ENCODE results near the gene CCDC74B.
"Not testable (repeated sequence)": the region's sequence is repeated elsewhere in the genome, so short reads cannot be mapped to it uniquely, and the experiment has no call there.

Gene CCDC74B

GRCh38 chr2:130138326-130138725 is 6.6 kb downstream of the CCDC74B start:
- not testable (repeated sequence) for H3K4me3 ChIP-seq (ENCODE audit: control insufficient read depth, low read depth, low read length); DNase-seq (ENCODE audit: low read depth)

GRCh38 chr2:130137118-130137517 is 7.8 kb downstream of the CCDC74B start:
- not testable (repeated sequence) for H3K4me3 ChIP-seq (ENCODE audit: control insufficient read depth, low read depth, low read length)

GRCh38 chr2:130136546-130136945 is 8.4 kb downstream of the CCDC74B start:
- H3K4me3 ChIP-seq (ENCODE audit: control insufficient read depth, low read depth, low read length); DNase-seq (ENCODE audit: low read depth): not testable (repeated sequence)

More at GRCh38 chr2:130137118-130137517, 7.8 kb downstream of the CCDC74B start:
- DNase-seq (ENCODE audit: low read depth), result not testable (repeated sequence)

- H3K4me3 ChIP-seq (ENCODE audit: control insufficient read depth, low read depth, low read length), result no peak overlapping the region
- no peak for DNase-seq (ENCODE audit: low read depth)
- no peak for TF ChIP-seq CTCF (conservative IDR thresholded peaks at IDR 0.05; ENCODE audit: control insufficient read depth, insufficient read depth, low read depth, low read length)
These were observed 9.0 kb downstream of the CCDC74B start for GRCh38 chr2:130135692-130136541.

GRCh38 chr2:130129120-130129829 is 15.6 kb downstream of the CCDC74B start, which contains the start of gene POTEF:
POTEF (minus strand) TSS chr2:130129222; CDS start chr2:130120515, 8,707 bp downstream.
- not testable (repeated sequence) for H3K4me3 ChIP-seq (ENCODE audit: control insufficient read depth, low read depth, low read length); DNase-seq (ENCODE audit: low read depth)

- H3K4me3 ChIP-seq (ENCODE audit: control insufficient read depth, low read depth, low read length); DNase-seq (ENCODE audit: low read depth): not testable (repeated sequence)
These were observed 16.4 kb downstream of the CCDC74B start for GRCh38 chr2:130128464-130128863.

- DNase-seq (ENCODE audit: low read depth); H3K4me3 ChIP-seq (ENCODE audit: control insufficient read depth, low read depth, low read length): not testable (repeated sequence)
These were observed 17.2 kb downstream of the CCDC74B start for GRCh38 chr2:130127726-130128125.

GRCh38 chr2:130120924-130121323 is 24.0 kb downstream of the CCDC74B start:
- H3K4me3 ChIP-seq (ENCODE audit: control insufficient read depth, low read depth, low read length); DNase-seq (ENCODE audit: low read depth): not testable (repeated sequence)

- H3K4me3 ChIP-seq (ENCODE audit: control insufficient read depth, low read depth, low read length), result not testable (repeated sequence)
These were observed 42.1 kb downstream of the CCDC74B start for GRCh38 chr2:130102597-130103363.

More at GRCh38 chr2:130102597-130103363, 42.1 kb downstream of the CCDC74B start:
- not testable (repeated sequence) for DNase-seq (ENCODE audit: low read depth)
